ENCODE measurements around the gene URB2.
"Not testable (repeated sequence)": the region's sequence is repeated elsewhere in the genome, so short reads cannot be mapped to it uniquely, and the experiment has no call there.

Gene URB2

DNA sequence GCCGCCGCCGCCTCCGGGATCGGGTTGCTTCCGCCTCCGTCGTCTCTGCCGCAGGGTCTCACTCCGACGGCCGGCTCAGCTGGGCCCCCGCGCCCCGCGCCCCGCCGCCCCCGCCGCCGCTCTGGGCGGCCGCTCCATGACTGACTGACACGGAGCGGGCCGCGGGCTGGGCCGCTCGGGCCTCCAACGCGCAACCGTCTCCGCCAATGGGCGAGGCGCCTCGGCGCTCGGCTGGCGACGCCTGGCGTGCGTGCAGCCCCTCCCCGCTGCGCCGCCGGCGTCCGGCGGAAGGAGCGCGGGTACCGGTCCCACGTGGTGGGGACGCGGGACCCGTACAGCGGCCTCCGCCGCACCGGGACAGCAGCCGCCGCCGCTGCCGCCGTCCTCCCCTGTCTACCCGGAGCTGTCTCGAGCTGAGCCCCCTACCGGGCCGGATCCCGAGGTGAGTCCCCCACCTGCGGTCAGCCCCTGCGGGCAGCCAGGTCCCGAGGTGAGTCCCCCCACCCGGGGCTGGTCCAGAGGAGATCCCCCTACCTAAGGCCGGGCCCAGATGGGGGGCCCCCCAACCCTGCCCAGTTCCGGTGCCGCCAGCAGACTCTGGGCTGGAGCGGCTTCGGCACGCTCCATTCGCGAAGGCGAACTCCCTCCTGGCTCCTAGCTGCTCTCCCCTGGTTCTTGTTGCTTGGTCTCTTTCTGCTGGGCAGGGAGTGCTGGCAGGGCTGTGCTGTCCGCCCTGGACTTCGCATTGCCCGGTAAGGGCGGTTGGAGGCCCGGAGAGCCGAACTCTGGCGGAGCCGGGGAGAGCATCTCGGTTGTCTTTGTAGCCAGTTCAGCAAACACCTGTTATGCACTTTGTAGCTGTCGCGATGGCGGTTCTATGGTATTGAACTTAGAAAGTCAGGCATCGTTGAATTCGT is at the start of gene URB2, which contains the start of gene TAF5L:
Gene URB2 (plus strand): TSS at position 333 of the 917 bp plus-strand sequence. CDS start 1,387 bp downstream, outside the sequence.
Gene TAF5L (minus strand): TSS at position 208 of the 917 bp plus-strand sequence. CDS start 11,640 bp downstream, outside the sequence.
- peak; percentile 90 for DNase-seq (ENCODE audit: low spot score)

DNA sequence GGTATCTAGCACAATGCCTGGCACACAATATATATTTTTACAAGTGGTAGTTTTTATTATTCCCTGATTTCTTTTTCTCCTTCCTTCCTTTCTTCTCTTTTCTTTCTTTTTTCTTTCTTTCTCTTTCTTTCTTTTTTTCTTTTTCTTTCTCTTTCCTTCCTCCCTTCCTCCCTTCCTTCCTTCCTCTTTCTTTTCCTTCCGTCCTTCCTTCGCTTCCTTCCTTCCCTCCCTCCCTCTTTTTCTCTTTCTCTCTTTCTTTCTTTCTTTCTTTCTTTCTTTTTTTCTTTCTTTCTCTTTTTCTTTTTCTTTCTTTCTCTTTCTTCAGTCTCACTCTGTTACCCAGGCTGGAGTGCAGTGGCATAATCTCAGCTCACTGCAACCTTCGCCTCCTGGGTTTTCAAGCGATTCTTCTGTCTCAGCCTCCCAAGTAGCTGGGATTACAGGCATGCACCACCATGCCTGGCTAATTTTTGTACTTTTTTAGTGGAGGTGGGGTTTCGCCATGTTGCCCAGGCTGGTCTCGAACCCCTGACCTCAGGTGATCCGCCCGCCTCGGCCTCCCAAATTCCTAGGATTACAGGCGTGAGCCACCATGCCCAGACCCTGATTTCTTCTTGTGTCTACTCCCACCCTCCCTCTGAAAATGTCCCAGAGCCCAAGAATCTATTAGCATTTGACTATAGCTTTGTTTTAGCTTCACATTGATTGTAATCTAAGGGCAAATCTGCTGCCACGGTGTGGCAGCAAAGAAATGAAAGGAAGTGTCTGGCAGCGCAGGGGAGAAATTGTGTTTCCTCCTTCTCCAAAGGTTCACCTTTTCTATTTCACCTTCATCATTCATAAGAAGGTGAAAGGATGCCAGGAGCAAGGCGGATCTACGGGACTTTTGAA is 47.6 kb upstream of the URB2 start:
- DNase-seq (ENCODE audit: low spot score): no peak

GRCh38 chr1:229579059-229579673 is 46.9 kb upstream of the URB2 start:
- DNase-seq (ENCODE audit: low spot score): no peak

DNA sequence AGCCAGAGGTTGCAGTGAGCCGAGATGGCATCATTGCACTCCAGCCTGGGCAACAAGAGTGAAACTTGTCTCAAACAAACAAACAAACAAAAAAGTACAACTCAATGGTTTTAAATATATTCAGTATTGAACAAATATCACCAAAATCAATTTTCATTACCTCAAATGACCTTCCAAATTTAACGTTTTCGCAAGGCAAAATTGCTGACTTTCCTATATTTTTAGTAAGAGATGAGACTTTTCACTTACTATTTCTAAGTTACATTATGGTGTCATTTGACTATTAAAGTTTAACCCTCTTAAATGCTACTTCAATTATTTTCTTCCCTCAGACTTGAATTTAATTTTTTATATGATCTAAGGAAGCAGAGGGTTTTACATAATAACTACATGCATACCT is 44.6 kb upstream of the URB2 start:
- no peak for DNase-seq (ENCODE audit: low spot score)

DNA sequence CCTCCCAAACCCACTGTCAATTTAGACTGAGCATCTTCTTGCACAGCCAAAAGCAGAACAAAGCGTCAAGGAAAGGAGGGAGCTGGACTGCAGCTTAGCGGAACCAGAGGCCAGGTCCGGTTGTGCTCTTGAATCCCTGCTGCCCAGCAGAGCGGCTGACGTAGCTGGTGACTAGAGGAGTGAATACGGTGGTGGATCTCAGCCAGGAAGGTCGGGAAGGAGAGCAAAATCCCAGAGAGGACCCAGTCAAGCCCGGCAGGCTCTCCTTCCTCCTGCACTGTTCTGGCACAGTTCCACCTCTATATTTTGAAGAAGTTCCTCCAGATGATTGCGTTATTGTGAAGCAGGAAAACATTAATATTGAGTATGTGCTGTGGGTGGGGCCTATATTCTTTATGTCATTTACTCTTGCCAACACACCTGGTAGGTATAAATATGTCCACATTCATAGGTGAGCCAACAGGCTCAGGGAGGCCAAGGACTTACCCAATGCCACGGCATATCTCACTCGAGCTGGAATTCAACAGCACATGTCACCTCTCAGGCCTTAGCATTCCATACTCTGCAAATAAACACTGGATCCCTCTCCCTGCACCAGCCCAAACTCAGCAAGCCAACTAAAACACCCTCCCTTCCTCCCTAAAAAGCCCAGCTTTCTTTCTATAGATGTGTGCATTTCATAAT is 43.9 kb upstream of the URB2 start:
- DNase-seq (ENCODE audit: low spot score): no peak

DNA sequence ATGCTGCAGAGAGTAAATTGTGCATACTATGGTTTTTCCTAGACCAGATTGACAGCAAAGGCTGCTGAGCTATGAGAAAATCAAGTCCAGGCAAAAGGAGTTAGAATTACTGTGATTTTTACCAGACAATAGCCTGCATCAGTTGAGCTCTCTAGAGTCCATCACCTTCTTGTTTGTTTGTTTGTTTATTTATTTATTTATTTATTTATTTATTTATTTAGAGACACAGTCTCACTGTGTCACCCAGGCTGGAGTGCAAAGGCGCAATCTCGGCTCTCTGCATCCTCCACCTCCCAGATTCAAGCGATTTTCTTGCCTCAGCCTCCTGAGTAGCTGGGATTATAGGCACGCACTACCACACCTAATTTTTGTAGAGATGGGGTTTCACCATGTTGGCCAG is 43.3 kb upstream of the URB2 start:
- DNase-seq (ENCODE audit: low spot score): no peak

- DNase-seq (ENCODE audit: low spot score): no peak
Measured at GRCh38 chr1:229585338-229585737, 40.7 kb upstream of the URB2 start.

DNA sequence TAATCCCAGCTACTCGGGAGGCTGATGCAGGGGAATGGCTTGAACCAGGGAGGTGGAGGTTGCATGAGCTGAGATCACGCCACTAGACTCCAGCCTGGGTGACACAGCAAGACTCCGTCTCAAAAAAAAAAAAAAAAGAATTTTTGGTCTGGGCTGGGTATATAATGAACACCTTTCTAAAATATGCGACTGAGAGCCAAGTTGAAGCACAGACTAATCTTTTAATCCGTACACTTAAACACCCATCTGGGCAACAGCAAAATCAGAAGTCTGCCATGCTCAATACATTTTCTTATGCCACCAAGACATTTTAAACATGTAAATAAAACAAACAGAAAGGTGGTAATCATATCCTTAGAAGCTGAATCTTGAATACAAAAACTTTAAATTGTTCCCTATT is 35.9 kb upstream of the URB2 start:
- DNase-seq (ENCODE audit: low spot score): no peak

GRCh38 chr1:229593800-229594199 is 32.2 kb upstream of the URB2 start:
- no peak for DNase-seq (ENCODE audit: low spot score)

- DNase-seq (ENCODE audit: low spot score): no peak
Measured at GRCh38 chr1:229594227-229595008, 31.6 kb upstream of the URB2 start.

DNA sequence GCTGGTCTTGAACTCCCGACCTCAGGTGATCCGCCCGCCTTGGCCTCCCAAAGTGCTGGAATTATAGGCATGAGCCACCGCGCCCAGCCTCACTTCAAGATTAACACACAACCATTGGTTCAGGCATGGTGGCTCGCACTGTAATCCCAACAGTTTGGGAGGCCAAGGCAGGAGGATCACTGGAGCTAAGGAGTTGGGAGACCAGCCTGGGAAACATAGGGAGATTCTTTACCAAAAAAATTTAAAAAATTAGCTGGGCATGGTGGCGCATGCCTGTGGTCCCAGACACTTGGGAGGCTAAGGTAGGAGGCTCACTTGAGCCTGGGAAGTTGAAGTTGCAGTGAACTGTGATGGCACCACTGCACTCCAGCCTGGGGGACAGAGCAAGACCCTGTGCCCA is 30.2 kb upstream of the URB2 start:
- not testable (repeated sequence) for DNase-seq (ENCODE audit: low spot score)

DNA sequence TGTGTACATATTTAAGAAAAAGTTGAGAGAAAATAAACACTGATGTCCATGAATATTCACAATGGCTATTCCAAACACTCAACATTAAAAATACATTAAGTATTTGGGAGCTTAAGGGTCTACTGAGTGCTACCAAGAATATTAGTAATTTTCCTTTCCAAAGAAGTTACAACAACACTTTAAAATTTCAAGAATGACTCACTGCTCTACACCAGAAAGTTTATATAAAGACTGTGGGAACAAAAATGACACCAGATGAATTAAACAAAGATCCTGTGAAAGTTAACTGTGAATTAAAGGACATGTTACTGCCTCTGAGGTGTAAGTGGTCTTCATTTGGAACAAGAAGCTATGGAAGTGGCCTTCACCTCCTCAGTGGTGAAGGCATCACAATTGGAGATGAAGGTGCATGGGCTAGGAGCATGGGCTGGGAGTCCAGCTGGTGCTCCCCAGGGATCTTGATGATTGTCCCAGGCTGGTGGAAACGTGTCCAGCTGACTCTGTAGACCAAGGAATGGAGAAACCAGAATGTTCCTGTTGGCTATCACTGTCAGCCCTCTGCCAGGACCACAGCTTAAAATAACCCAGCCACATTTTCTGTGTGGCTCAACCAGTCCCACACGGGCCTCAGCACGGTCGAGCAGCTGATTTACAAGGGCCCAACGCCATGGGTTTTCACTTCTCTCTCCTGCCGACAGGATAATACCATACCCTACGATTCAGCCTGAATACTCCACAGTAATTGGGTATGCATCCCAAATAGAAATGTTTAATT is 28.9 kb upstream of the URB2 start:
- DNase-seq (ENCODE audit: low spot score): no peak

DNA sequence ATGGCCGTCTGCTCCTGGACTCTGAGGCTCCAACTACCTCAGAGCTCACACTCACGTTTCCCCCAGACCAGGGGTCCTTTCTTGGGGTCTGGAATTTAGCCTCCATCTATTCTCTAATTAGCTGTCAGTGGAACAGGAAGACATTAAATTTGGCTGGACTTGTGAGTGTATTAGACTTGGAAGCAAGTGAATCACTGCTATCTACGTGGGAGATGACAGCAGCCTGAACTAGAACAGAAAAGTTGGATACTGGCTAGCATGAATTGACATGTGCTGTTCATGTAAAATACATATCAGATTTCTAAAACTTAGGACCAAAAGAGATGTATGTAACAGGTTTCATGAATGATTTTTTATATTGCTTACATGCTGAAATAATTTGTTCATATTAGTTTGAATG is 28.2 kb upstream of the URB2 start:
- DNase-seq (ENCODE audit: low spot score): no peak

DNA sequence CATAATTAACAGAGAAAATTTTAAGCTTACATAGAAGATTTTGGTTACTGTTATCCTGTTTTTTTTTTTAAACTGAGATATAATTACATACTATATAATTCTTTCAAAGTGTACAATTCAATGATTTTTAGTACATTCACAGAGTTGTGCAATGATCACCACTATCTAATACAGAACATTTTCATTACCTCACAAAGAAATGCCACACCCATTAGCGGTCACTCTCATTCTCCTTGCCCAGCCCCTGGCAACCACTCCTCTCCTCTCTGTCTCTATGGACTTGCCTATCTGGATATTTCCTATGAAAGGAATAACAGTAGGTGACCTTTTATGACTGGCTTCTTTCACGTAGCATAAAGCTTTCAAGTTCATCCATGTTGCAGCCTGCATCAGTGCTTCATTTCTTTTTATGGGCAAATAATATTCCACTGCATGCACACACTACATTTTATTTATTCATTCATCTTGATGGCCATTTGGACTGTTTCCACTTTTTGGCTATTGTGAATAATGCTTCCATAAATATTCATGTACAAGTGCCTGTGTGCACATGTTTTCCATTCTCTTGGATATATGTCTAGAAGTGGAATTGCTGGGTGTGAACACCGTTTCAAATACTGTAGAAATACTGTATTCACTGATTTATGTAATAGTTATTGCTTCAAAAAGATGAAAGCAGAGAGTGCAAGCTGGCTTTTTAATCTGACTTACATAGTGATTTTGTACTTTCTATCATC is 26.7 kb upstream of the URB2 start:
- DNase-seq (ENCODE audit: low spot score): no peak

GRCh38 chr1:229600229-229600628 is 25.8 kb upstream of the URB2 start:
- DNase-seq (ENCODE audit: low spot score): no peak

GRCh38 chr1:229603371-229604005 is 22.6 kb upstream of the URB2 start:
- no peak for DNase-seq (ENCODE audit: low spot score)

- no peak for DNase-seq (ENCODE audit: low spot score)
Measured at GRCh38 chr1:229607370-229607769, 18.7 kb upstream of the URB2 start.

DNA sequence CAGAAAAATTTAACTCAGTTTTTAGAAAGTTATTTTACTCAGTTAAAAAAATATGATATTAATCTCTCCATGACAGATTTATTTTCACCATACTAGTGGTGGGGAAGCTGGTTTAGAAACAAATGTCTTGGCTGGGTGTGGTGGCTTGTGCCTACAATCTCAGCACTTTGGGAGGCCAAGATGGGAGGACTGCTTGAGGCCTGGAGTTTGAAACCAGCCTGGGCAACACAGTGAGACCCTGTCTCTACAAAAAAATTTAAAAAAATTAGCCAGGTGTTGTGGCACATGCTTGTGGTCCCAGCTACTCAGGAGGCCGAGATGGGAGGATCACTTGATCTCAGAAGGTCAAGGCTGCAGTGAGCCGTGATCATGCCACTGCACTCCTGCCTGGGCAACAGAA is 17.5 kb upstream of the URB2 start:
- no peak for DNase-seq (ENCODE audit: low spot score)

DNA sequence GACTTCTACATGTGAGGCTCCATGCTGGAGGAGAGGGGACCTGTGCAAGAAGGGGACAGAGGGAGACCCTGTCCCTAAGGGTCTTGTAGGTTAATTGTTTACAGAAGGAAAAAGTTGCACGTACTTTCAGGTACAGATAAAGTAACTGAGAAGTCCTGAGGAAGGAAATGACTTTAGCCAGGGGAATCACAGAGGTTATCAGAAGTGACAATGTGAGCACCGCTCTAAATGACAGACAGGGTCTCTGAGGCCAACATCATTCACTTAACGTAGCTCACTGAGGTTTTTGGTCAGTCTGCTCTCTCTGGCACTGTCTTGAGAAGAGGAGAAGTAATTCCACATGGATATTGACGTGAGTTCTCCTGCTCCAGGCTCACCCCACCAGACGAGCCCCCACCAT is 12.1 kb upstream of the URB2 start:
- DNase-seq (ENCODE audit: low spot score): no peak

Measured in RKO (cell line).